Measurements from ENCODE around the gene REV3L.
"Not testable (repeated sequence)": the region's sequence is repeated elsewhere in the genome, so short reads cannot be mapped to it uniquely, and the experiment has no call there.

The REV3L gene

DNA sequence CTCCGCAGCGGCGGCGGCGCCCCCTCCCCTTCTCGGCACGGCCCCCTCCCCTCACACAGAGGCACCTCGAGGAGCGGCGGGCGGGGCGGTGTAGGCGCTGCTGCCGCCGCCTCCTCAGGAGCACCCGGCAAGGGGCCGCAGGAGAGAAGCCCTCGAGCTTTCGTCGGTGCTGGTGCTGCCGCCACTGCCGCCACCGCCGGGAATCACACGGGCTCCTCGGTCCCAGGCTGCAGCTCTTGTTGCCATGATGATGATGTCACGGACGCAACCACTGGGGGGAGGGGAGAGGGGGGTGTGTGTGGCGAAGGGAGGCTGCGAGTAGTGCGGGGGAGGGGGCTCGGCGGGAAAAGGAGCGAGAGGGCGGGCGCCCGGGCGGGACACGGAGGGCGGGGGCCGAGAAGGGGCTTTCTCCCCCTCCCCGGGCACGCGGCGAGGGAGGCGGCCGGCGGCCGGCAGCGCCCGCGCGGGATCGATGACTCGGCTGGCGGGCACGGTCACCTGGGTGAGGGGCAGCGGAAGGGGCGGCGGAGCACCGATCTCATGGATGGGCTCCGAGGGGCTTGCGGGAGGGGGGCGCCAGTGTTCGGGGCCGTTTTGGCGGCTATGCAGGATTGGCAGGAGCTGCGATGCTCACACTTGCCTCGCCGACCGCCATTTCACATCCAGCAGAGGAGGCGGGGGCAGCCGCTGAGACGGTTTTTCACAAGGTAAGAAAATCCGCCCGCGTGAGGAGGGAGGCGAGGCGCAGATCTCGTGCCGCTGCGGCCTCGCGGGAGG is at the start of gene REV3L:
TSS of gene REV3L (minus strand) at position 260 of the 777 bp plus-strand sequence. CDS start 330 bp downstream, outside the sequence.
- DNase-seq (ENCODE audit: low read depth) = peak; percentile 83

- DNase-seq (ENCODE audit: low read depth) = no peak
These were observed 48.2 kb upstream of the REV3L start for GRCh38 chr6:111531185-111531584.

DNA sequence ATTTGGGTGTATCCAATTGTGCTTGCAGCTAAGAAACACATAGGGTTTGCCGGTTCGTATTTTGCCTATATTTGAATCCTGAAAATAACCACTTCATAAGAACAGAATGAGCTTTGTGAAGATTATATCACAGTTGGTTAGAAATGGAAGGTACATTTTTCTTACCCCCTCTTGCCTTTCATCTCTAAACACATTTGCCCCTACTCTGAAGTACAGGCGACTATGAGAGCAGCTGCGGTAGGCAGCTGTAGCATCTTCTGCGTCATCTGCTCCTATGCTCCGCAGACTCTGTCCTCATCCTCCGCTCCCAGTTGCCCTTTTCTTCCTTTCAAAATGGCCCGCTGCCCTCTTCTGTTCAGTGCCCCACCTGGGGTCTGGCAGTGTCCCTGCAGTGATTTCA is 47.6 kb upstream of the REV3L start:
- no peak for DNase-seq (ENCODE audit: low read depth)

DNA sequence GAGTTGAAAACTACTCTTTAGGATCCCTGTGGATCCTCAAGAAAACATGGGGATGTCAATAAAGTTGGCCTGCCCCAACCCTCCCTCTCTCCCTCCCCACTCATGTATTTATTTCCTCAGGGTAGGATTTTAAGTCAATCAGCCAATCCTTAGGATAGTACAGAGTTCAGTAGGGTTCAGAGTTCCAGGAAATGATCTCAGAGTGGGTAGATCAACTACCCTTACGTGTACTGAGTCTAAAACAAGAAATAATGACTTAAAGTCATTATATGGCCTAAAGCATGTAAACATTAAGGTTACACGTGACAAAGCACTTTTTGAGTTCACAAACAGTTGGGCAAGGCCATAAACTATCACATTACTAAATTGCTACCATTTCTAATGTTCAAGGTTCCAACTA is 47.2 kb upstream of the REV3L start:
- DNase-seq (ENCODE audit: low read depth) = no peak

- DNase-seq (ENCODE audit: low read depth) = no peak
These were observed 44.3 kb upstream of the REV3L start for GRCh38 chr6:111527367-111527766.

DNA sequence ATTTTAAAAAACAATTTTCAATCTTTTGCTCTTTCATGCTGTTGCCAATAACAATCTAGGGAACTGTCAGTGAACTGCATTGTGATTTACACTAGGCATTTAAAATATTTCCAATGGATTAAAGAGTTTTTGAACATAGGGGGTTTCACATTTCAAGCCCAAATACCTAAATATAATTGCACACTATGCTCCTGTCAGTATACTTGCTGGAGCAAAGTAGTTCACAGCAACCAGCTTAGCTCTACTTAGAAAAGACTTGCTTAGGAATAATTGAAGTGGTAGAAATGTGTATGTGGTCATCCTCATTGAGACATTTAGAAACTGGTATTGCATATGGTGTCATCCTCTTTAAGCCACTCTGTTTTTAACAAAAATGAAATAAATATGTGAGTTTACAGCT is 41.7 kb upstream of the REV3L start:
- DNase-seq (ENCODE audit: low read depth) = no peak

DNA sequence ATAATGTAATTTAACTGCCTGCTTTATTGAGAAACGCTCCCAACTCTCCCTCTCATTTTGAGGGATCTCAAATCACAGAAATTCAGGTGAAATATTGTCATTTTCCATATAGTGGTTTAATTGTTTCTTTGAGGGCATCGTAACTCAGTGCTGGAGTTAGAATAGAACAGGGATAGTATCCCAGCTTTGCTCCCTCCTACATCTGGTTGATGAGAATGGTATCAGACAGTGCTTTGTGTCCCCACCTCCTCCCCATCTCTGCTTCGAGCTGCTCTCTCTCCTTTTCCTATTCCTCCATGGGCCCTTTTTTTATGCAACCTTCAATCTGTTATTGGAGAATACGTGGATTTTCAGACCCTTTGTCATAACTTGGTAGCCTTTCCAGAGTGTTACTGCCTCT is 41.2 kb upstream of the REV3L start:
- no peak for DNase-seq (ENCODE audit: low read depth)

- DNase-seq (ENCODE audit: low read depth) = no peak
These were observed 40.6 kb upstream of the REV3L start for GRCh38 chr6:111523484-111524167.

GRCh38 chr6:111522393-111523020 is 39.5 kb upstream of the REV3L start:
- no peak for DNase-seq (ENCODE audit: low read depth)

DNA sequence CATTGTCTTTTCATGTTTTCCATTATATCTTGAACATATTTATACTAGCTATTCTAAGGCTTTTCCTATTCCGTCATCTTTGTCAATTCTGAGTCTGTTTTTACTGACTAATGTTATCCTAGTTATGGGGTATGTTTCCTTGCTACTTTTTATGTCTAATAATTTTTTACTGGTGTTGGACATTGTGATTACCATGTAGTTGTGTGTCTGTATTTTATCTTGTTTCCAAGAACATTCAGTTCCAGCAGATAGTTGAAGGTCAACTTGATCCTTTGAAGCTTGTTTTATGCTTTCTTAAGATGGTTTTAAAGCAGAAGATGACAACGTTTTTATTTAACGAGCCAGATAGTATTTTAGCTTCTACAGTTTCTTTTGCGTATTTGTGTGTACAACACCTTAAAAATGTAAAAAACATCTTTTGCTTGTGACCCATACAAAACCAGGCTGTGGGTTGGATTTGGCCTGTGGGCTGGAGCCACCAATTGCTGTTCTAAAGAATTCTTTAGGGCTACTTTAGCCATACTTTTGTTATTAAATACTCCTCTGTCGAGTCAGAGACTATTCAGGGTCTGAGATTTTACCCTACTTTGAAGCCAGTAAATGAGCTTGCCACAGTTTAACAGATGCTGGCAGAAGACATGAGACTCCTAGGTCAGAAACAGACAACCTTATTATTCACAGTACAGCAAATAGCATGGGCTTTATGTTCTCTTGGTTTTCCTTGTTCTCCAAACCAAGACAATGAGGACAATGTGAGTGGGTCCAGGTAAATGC is 38.7 kb upstream of the REV3L start:
- no peak for DNase-seq (ENCODE audit: low read depth)

DNA sequence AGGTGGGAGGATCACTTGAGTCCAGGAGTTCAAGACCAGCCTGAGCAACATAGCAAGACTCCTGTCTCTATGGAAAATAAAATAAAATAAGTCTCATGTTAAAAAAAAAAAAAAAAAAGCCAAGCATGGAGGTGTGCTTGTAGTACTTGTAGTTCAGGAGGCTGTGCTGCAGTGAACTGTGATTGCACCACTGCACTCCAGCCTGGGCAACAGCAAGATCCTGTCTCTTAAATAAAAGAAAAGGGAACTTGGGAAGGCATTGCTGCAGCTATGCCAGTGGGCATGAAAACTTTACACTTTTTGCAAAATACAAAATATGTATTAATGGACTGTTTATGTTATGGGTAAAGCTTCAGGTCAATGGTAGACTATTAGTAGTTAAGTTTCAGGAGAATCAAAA is 37.5 kb upstream of the REV3L start:
- no peak for DNase-seq (ENCODE audit: low read depth)

- DNase-seq (ENCODE audit: low read depth) = no peak
These were observed 34.9 kb upstream of the REV3L start for GRCh38 chr6:111517965-111518364.

GRCh38 chr6:111515259-111515658 is 32.2 kb upstream of the REV3L start:
- no peak for DNase-seq (ENCODE audit: low read depth)

GRCh38 chr6:111514531-111514930 is 31.5 kb upstream of the REV3L start:
- DNase-seq (ENCODE audit: low read depth) = not testable (repeated sequence)

- DNase-seq (ENCODE audit: low read depth) = not testable (repeated sequence)
These were observed 24.2 kb upstream of the REV3L start for GRCh38 chr6:111507219-111507618.

DNA sequence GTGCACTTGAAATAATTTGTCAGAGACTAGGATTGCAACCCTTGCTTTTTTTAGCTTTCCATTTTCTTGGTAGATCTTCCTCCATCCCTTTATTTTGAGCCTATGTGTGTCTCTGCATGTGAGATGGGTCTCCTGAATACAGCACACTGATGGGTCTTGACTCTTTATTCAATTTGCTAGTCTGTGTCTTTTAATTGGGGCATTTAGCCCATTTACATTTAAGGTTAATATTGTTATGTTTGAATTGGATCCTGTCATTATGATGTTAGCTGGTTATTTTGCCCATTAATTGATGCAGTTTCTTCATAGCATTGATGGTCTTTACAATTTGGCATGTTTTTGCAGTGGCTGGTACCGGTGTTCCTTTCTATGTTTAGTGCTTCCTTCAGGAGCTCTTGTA is 22.5 kb upstream of the REV3L start:
- DNase-seq (ENCODE audit: low read depth) = not testable (repeated sequence)

DNA sequence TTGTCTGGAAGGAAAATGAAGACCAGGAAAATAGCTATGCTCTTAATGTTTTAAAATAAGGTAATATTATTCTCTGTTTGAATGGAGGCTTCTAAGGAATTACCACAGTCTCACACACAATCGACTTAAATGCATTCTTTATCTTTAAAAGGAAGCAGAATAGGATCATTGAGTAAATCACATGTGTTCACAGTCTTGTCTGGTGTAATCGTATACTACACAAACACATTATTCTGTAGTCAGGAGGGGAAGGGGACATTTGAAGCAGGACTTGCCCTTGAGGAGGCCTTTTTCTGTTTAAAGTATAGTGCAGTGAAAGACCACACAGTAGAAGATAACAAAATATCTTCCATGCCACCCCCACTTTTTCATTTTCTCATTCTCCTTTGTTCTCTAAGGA is 20.6 kb upstream of the REV3L start:
- no peak for DNase-seq (ENCODE audit: low read depth)

DNA sequence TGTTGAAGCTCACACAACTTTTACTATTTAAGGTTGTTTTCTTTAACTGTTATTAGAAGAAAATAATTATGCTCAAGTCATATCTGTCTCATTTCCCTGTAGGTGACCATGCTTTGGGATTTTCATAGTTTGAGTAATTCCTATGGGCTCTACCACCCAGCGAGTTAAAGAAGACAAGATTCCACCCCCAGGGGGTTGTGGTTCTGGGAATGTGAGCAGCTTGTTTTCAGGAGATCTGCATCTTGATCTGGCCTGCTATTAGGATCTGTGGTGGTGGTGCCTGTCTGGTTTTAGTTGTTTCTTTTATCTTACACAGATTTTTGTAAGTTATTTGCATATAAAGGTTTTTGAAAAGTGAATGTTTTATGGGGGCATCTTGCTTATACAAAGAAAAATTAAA is 20.2 kb upstream of the REV3L start:
- DNase-seq (ENCODE audit: low read depth) = no peak

DNA sequence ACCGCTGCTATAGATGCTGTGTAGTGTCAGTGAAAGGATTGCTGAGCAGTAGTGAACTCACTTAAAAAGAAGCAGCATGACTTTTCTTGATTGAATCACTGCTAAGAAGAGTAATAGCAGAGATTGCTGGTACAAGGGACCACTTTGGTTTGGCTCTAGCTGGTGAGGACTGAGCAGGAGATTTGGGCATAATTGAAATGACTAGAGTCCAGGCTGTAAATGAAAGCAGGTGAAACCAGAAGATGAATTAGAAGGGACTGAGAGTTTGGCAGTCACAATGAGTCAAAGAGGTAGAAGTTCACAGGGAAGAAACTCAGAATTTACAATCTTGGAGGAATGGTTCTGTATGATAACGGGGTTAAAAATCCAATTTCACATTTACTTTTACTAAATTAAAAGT is 19.1 kb upstream of the REV3L start:
- no peak for DNase-seq (ENCODE audit: low read depth)

- DNase-seq (ENCODE audit: low read depth) = no peak
These were observed 16.3 kb upstream of the REV3L start for GRCh38 chr6:111499269-111499793.

DNA sequence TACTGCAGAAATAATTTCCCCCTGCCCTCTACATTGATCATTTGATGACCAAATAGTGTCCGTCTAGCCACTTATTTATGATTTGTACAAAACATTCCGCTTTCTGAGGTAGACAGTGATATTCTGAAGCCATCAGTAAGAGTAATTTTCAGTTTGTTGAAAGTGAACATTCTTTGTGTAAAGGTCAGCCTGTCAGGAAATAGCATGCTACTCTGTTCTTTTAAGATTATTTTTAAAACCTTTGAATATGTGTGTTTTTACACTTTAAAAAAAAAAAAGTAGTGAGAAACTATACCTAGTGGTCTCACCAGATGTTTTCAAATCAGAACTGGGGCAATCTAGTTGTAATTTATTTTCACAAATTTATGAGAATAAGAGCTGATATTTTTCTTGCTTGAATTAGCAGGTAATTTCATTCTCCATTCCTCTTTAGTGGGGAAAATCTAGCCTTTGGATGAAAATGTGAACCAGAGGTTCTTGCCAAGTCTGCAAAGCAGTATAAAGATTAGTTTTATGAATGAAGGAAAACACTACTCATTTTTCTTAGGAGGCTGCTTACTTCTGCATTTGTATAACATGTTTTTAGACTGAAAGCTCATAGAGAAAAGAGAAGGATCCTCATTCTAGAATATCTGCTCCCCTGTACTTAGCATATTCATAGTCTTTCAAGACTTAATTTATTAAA is 12.1 kb upstream of the REV3L start:
- DNase-seq (ENCODE audit: low read depth) = no peak

- DNase-seq (ENCODE audit: low read depth) = no peak
These were observed 9.5 kb upstream of the REV3L start for GRCh38 chr6:111492499-111492898.

Measured in HS-27A (cell line).